A549 (cell line): ENCODE measurements around the gene IER2.

Source experiments
- CHD2 ChIP-seq: fragments of 150-350 bp; IDR thresholded peaks from 2 replicates; pipeline ENCODE4 v1.6.1; 2014; ENCODE audit warnings: low read length; ENCODE audit not compliant: partially characterized antibody
- EP300 ChIP-seq, 2 experiments: fragments of >200 bp; sonication (Bioruptor Twin); formaldehyde crosslinking; IDR thresholded peaks; 2 replicates in 1 of 2; 3 replicates in 1 of 2; pipeline ENCODE4 v1.6.1; 2016 to 2017
- HEYL ChIP-seq: fragments of 250-450 bp; sonication (Bioruptor Pico); IDR thresholded peaks from 2 replicates; pipeline ENCODE4 v1.8.0; 2021; ENCODE audit warnings: mild to moderate bottlenecking, moderate library complexity
- MAX ChIP-seq: IDR thresholded peaks from 2 replicates; pipeline ENCODE4 v1.6.1; 2012
- MYC ChIP-seq: IDR thresholded peaks from 2 replicates; pipeline ENCODE4 v1.6.1; 2012; ENCODE audit warnings: mild to moderate bottlenecking, inconsistent platforms, low read length, improper control_type of control experiment, borderline replicate concordance
- RFX5 ChIP-seq: fragments of 450-650 bp; IDR thresholded peaks from 2 replicates; pipeline ENCODE4 v1.7.1; 2014; ENCODE audit warnings: antibody characterized with exemption, mild to moderate bottlenecking, moderate library complexity
- TF ChIP-seq, protein P1 (sequence below): fragments of >200 bp; sonication (Bioruptor Twin); formaldehyde crosslinking; IDR thresholded peaks from 3 replicates; pipeline ENCODE4 v1.5.1; 2016

DNA sequence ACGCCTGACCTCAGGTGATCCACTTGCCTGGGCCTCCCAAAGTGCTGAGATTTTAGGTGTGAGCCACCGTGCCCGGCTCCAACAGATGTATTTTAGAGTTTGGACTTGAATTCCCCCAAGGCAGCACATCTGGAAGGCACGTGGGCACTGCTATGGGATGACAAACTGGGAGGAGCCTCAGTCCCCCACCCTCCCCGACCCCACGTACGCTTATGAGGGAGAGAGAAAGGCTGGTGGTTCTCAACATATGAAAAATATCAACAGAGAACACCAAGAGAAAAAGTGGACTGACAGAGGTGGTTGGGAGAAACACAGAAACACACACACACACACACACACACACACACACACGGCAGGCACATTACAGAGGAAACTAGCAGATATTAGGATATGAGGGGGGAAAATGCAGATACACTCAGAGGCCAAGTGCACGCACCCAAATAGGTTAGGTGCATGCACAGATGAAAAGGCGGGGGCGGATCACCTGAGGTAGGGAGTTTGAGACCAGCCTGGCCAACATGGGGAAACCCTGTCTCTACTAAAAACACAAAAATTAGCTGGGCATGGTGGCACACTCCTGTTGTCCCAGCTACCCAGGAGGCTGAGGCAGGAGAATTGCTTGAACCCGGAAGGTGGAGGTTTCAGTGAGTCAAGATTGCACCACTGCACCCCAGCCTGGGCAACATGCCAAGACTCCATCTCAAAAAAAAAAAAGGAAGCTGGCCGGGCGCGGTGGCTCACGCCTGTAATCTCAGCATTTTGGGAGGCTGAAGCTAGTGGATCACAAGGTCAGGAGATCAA, 3.2 kb upstream of the IER2 start:
- TF ChIP-seq EP300 (IDR thresholded peaks at IDR 0.05) (no peak), MYC (no peak), RFX5 (no peak), HEYL (no peak), MAX (no peak), CHD2 (no peak)
- TF ChIP-seq, protein P1, sequence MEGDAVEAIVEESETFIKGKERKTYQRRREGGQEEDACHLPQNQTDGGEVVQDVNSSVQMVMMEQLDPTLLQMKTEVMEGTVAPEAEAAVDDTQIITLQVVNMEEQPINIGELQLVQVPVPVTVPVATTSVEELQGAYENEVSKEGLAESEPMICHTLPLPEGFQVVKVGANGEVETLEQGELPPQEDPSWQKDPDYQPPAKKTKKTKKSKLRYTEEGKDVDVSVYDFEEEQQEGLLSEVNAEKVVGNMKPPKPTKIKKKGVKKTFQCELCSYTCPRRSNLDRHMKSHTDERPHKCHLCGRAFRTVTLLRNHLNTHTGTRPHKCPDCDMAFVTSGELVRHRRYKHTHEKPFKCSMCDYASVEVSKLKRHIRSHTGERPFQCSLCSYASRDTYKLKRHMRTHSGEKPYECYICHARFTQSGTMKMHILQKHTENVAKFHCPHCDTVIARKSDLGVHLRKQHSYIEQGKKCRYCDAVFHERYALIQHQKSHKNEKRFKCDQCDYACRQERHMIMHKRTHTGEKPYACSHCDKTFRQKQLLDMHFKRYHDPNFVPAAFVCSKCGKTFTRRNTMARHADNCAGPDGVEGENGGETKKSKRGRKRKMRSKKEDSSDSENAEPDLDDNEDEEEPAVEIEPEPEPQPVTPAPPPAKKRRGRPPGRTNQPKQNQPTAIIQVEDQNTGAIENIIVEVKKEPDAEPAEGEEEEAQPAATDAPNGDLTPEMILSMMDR: no peak
